ENCODE measurements around the gene SORBS1.

Gene SORBS1

DNA sequence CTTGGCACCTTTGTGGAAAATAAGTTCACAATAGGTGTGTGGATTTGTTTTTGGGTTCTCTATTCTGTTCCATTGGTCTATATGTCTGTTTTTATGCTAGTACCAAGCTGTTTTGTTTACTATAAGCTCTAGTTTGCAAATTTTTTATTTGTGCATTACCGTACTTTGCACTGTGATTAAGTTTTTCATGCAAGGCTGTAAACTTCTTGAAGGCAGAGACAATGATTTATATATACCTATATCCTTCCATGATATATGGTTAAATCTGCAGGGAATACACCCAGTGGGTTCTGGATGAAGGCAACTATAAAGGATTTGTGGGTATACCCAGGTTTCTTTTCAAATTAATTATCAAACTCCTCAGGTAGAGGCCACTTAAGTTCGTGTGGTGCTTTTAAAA is 178.6 kb downstream of the SORBS1 start:
- Histone ChIP-seq H4K8ac (ENCODE audit: low read depth, low read length) (no peak overlapping the region), H3K4me1 (ENCODE audit: control insufficient read depth in 1 of 2, insufficient read depth in 2 of 2, low read length in 2 of 2) (no peaks in the 10 kb centered on the region), H3K4me2 (ENCODE audit: low read length) (no peak overlapping the region), H3K79me1 (ENCODE audit: low read length) (no peaks in the 10 kb centered on the region), H2BK5ac (ENCODE audit: low read depth, low read length, poor library complexity) (no peak overlapping the region), H3K27me3 (ENCODE audit: insufficient read depth, low read length) (no peaks in the 10 kb centered on the region), H3K4me3 (ENCODE audit: low read depth, low read length) (no peak overlapping the region), H3K27ac (ENCODE audit: low read depth, low read length) (no peak overlapping the region), H2AFZ (ENCODE audit: insufficient read depth, low read length, poor library complexity) (no peak overlapping the region), H4K12ac (ENCODE audit: low read depth, low read length) (no peak overlapping the region), H3K9me3 (ENCODE audit: insufficient read depth, low read depth, low read length) (no peaks in the 10 kb centered on the region), H3K14ac (ENCODE audit: low read length) (no peak overlapping the region), H3K79me2 (ENCODE audit: control insufficient read depth, insufficient read depth, low read length, poor library complexity) (no peaks in the 10 kb centered on the region), H3K23ac (ENCODE audit: low read length) (no peak overlapping the region), H2BK12ac (ENCODE audit: low read length) (no peak overlapping the region), H3K36me3 (ENCODE audit: control insufficient read depth in 1 of 2, insufficient read depth in 2 of 2, low read length in 2 of 2) (peaks cover 0 to 2% of the 10 kb centered on the region in 2 experiments), H4K91ac (ENCODE audit: low read depth, low read length) (no peak overlapping the region), H2BK120ac (ENCODE audit: insufficient read depth, low read length, poor library complexity) (no peak overlapping the region), H3K4ac (ENCODE audit: low read depth, low read length) (no peak overlapping the region), H3K9ac (ENCODE audit: low read length) (no peak overlapping the region), H3K18ac (ENCODE audit: low read length) (no peak overlapping the region), H2AK5ac (ENCODE audit: low read length) (no peak overlapping the region)
- WGBS (ENCODE audit: extremely low coverage, insufficient coverage, insufficient read length): no CpG with 5 or more reads among the region's 2 CpGs
- no peak for DNase-seq

DNA sequence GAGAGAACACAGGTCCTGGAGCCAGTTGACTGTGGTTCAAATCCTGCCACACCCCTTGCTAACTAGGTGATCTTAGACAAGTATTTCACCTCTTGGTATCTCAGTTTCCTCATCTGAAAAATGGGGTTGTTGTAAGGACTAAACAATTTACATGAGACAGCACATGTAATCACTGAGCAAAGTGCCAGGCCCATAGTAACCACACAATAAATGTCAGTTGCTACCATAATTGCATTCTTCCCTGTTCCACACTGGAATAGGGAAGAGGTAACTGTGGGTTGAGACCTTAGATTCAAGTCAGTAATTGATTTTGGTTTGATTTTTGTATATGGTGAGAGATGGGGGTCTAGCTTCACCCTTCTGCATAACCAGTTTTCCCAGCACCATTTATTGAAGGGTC is 179.0 kb downstream of the SORBS1 start:
- no peak overlapping the region for H3K14ac ChIP-seq (ENCODE audit: low read length)
- H3K4me1 ChIP-seq (ENCODE audit: control insufficient read depth in 1 of 2, insufficient read depth in 2 of 2, low read length in 2 of 2): no peaks in the 10 kb centered on the region
- H2BK12ac ChIP-seq (ENCODE audit: low read length): no peak overlapping the region
- H3K4me2 ChIP-seq (ENCODE audit: low read length): no peak overlapping the region
- no peak overlapping the region for H3K27ac ChIP-seq (ENCODE audit: low read depth, low read length)
- peaks cover 0 to 2% of the 10 kb centered on the region in 2 experiments for H3K36me3 ChIP-seq (ENCODE audit: control insufficient read depth in 1 of 2, insufficient read depth in 2 of 2, low read length in 2 of 2)
- H3K9ac ChIP-seq (ENCODE audit: low read length): no peak overlapping the region
- H3K4ac ChIP-seq (ENCODE audit: low read depth, low read length): no peak overlapping the region
- no peak for DNase-seq
- H2AK5ac ChIP-seq (ENCODE audit: low read length): no peak overlapping the region
- no peak overlapping the region for H4K91ac ChIP-seq (ENCODE audit: low read depth, low read length)
- no peaks in the 10 kb centered on the region for H3K9me3 ChIP-seq (ENCODE audit: insufficient read depth, low read depth, low read length)
- H4K12ac ChIP-seq (ENCODE audit: low read depth, low read length): no peak overlapping the region
- H3K79me1 ChIP-seq (ENCODE audit: low read length): no peaks in the 10 kb centered on the region
- no peak overlapping the region for H3K23ac ChIP-seq (ENCODE audit: low read length)
- no peaks in the 10 kb centered on the region for H3K79me2 ChIP-seq (ENCODE audit: control insufficient read depth, insufficient read depth, low read length, poor library complexity)
- H2BK120ac ChIP-seq (ENCODE audit: insufficient read depth, low read length, poor library complexity): no peak overlapping the region
- H3K18ac ChIP-seq (ENCODE audit: low read length): no peak overlapping the region
- H2AFZ ChIP-seq (ENCODE audit: insufficient read depth, low read length, poor library complexity): no peak overlapping the region
- no peaks in the 10 kb centered on the region for H3K27me3 ChIP-seq (ENCODE audit: insufficient read depth, low read length)
- H4K8ac ChIP-seq (ENCODE audit: low read depth, low read length): no peak overlapping the region
- no peak overlapping the region for H3K4me3 ChIP-seq (ENCODE audit: low read depth, low read length)
- H2BK5ac ChIP-seq (ENCODE audit: low read depth, low read length, poor library complexity): no peak overlapping the region

DNA sequence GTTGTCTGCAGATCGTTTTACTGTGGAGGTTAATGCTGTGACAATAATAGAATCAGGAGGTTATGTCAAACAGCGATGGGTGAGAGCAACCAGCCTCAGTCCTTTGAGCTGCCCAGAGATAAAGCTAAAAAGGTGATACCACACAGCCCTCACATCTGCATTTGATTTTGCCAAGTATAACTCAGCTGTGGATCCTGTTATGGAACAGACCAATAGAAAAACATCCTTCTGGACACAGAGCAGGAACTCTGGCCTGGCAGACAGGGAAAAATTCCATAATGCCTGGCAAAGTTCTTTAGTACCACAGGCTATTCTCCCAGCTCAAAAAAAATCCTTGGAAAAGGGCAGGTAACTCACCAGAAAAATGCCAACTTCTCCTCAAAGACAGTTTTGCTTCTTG is 183.2 kb downstream of the SORBS1 start:
- no peak overlapping the region for H3K4me2 ChIP-seq (ENCODE audit: low read length)
- no peak overlapping the region for H3K4me3 ChIP-seq (ENCODE audit: low read depth, low read length)
- no peak for DNase-seq
- H3K79me1 ChIP-seq (ENCODE audit: low read length): no peaks in the 10 kb centered on the region
- no peak overlapping the region for H3K4ac ChIP-seq (ENCODE audit: low read depth, low read length)
- H3K36me3 ChIP-seq (ENCODE audit: control insufficient read depth in 1 of 2, insufficient read depth in 2 of 2, low read length in 2 of 2): peaks cover 0 to 2% of the 10 kb centered on the region in 2 experiments
- H3K9ac ChIP-seq (ENCODE audit: low read length): no peak overlapping the region
- H2AFZ ChIP-seq (ENCODE audit: insufficient read depth, low read length, poor library complexity): no peak overlapping the region
- no peak overlapping the region for H3K14ac ChIP-seq (ENCODE audit: low read length)
- H3K27ac ChIP-seq (ENCODE audit: low read depth, low read length): no peak overlapping the region
- no peak overlapping the region for H2BK120ac ChIP-seq (ENCODE audit: insufficient read depth, low read length, poor library complexity)
- no peaks in the 10 kb centered on the region for H3K9me3 ChIP-seq (ENCODE audit: insufficient read depth, low read depth, low read length)
- no peak overlapping the region for H2BK12ac ChIP-seq (ENCODE audit: low read length)
- no peak overlapping the region for H3K18ac ChIP-seq (ENCODE audit: low read length)
- no peaks in the 10 kb centered on the region for H3K4me1 ChIP-seq (ENCODE audit: control insufficient read depth in 1 of 2, insufficient read depth in 2 of 2, low read length in 2 of 2)
- H4K91ac ChIP-seq (ENCODE audit: low read depth, low read length): no peak overlapping the region
- H4K8ac ChIP-seq (ENCODE audit: low read depth, low read length): no peak overlapping the region
- H4K12ac ChIP-seq (ENCODE audit: low read depth, low read length): no peak overlapping the region
- no peak overlapping the region for H3K23ac ChIP-seq (ENCODE audit: low read length)
- no CpG with 5 or more reads among the region's 2 CpGs for WGBS (ENCODE audit: extremely low coverage, insufficient coverage, insufficient read length)
- no peaks in the 10 kb centered on the region for H3K27me3 ChIP-seq (ENCODE audit: insufficient read depth, low read length)
- H2BK5ac ChIP-seq (ENCODE audit: low read depth, low read length, poor library complexity): no peak overlapping the region
- H3K79me2 ChIP-seq (ENCODE audit: control insufficient read depth, insufficient read depth, low read length, poor library complexity): no peaks in the 10 kb centered on the region
- H2AK5ac ChIP-seq (ENCODE audit: low read length): no peak overlapping the region

DNA sequence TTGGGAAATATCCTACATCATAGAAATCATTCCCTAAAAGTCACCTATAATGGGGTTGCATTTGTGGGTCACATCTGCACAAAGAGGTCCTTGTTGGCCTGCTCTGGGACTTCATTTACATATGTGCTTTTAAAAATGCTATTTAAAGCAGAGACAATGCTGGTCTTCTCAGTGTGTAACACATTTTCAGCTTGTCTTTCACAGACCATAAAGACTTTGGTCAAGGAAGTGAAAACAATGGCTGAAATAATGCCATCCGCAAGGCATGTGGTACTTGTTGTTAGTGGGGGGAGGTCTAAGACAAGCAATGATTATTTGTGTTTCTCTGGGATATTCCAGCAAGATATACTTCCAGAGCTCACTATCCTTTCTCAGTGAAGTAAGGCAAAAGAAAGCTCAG is 185.8 kb downstream of the SORBS1 start:
- H4K91ac ChIP-seq (ENCODE audit: low read depth, low read length): no peak overlapping the region
- H3K79me2 ChIP-seq (ENCODE audit: control insufficient read depth, insufficient read depth, low read length, poor library complexity): no peaks in the 10 kb centered on the region
- no CpG with 5 or more reads among the region's 1 CpG for WGBS (ENCODE audit: extremely low coverage, insufficient coverage, insufficient read length)

More for the DNA sequence above, 185.8 kb downstream of the SORBS1 start:
- H4K8ac ChIP-seq (ENCODE audit: low read depth, low read length): no peak overlapping the region
- H2BK5ac ChIP-seq (ENCODE audit: low read depth, low read length, poor library complexity): no peak overlapping the region
- H3K14ac ChIP-seq (ENCODE audit: low read length): no peak overlapping the region
- no peak overlapping the region for H4K12ac ChIP-seq (ENCODE audit: low read depth, low read length)
- H2BK12ac ChIP-seq (ENCODE audit: low read length): no peak overlapping the region
- H3K18ac ChIP-seq (ENCODE audit: low read length): no peak overlapping the region
- H2AK5ac ChIP-seq (ENCODE audit: low read length): no peak overlapping the region
- H3K36me3 ChIP-seq (ENCODE audit: control insufficient read depth in 1 of 2, insufficient read depth in 2 of 2, low read length in 2 of 2): no peaks in the 10 kb centered on the region
- H3K9me3 ChIP-seq (ENCODE audit: insufficient read depth, low read depth, low read length): no peaks in the 10 kb centered on the region
- no peak overlapping the region for H2BK120ac ChIP-seq (ENCODE audit: insufficient read depth, low read length, poor library complexity)
- no peaks in the 10 kb centered on the region for H3K27me3 ChIP-seq (ENCODE audit: insufficient read depth, low read length)
- H3K9ac ChIP-seq (ENCODE audit: low read length): no peak overlapping the region
- no peak overlapping the region for H3K4ac ChIP-seq (ENCODE audit: low read depth, low read length)
- no peaks in the 10 kb centered on the region for H3K4me1 ChIP-seq (ENCODE audit: control insufficient read depth in 1 of 2, insufficient read depth in 2 of 2, low read length in 2 of 2)
- no peak overlapping the region for H3K4me3 ChIP-seq (ENCODE audit: low read depth, low read length)
- no peak overlapping the region for H3K27ac ChIP-seq (ENCODE audit: low read depth, low read length)
- H2AFZ ChIP-seq (ENCODE audit: insufficient read depth, low read length, poor library complexity): no peak overlapping the region
- no peak overlapping the region for H3K23ac ChIP-seq (ENCODE audit: low read length)
- H3K4me2 ChIP-seq (ENCODE audit: low read length): no peak overlapping the region
- no peaks in the 10 kb centered on the region for H3K79me1 ChIP-seq (ENCODE audit: low read length)
- DNase-seq: no peak

Measured in trophoblast cell (in vitro differentiated cells and primary cell).